Measurements from ENCODE around the gene WDR20. TPM values are rescaled to one million over a fixed set of nuclear protein-coding genes. Genes with fewer than 3 reads are reported as not detected.

Gene WDR20
- total RNA-seq, 4 donors from 2014 or later, result 16.0 to 21.9 (median 19.1) TPM

GRCh38 chr14:102256716-102257115 lies 117.0 kb downstream of the WDR20 start:
- Histone ChIP-seq H3K4me3 (no peak overlapping the region), H3K27ac (no peak overlapping the region), H3K27me3 (no peaks in the 10 kb centered on the region), H3K4me1 (peaks cover 0 to 12% (median 0%) of the 10 kb centered on the region in 3 donors), H3K9me3 (no peaks in the 10 kb centered on the region), H3K36me3 (no peaks in the 10 kb centered on the region)
- 35 to 66% methylated on average over 9 of the region's 9 CpGs for WGBS, 2 donors
- intact Hi-C loops (cut with DNase I), result no loop called here
- no peak for TF ChIP-seq POLR2A (IDR thresholded peaks at IDR 0.05)
- TF ChIP-seq, protein P1, sequence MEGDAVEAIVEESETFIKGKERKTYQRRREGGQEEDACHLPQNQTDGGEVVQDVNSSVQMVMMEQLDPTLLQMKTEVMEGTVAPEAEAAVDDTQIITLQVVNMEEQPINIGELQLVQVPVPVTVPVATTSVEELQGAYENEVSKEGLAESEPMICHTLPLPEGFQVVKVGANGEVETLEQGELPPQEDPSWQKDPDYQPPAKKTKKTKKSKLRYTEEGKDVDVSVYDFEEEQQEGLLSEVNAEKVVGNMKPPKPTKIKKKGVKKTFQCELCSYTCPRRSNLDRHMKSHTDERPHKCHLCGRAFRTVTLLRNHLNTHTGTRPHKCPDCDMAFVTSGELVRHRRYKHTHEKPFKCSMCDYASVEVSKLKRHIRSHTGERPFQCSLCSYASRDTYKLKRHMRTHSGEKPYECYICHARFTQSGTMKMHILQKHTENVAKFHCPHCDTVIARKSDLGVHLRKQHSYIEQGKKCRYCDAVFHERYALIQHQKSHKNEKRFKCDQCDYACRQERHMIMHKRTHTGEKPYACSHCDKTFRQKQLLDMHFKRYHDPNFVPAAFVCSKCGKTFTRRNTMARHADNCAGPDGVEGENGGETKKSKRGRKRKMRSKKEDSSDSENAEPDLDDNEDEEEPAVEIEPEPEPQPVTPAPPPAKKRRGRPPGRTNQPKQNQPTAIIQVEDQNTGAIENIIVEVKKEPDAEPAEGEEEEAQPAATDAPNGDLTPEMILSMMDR (IDR thresholded peaks at IDR 0.05), result no peak
- no peak for DNase-seq

GRCh38 chr14:102258136-102258535 lies 118.4 kb downstream of the WDR20 start:
- TF ChIP-seq POLR2A (IDR thresholded peaks at IDR 0.05), result no peak
- TF ChIP-seq, protein P1 (IDR thresholded peaks at IDR 0.05), result no peak
- no peaks in the 10 kb centered on the region for H3K27me3 ChIP-seq
- no peaks in the 10 kb centered on the region for H3K36me3 ChIP-seq
- peaks cover 0 to 23% (median 3%) of the 10 kb centered on the region in 3 donors for H3K4me1 ChIP-seq
- H3K27ac ChIP-seq, result no peak overlapping the region
- H3K4me3 ChIP-seq, result no peak overlapping the region
- H3K9me3 ChIP-seq, result no peaks in the 10 kb centered on the region
- intact Hi-C loops (cut with DNase I), result no loop called here
- 90 to 92% methylated on average over 6 of the region's 6 CpGs for WGBS, 2 donors
- no peak for DNase-seq

Other genes with a start within 250 kb of the WDR20 start
- 100 to 1,000 TPM; 261 to 376 (median 317) TPM for gene DYNC1H1, start 175.3 kb upstream of the WDR20 start, total RNA-seq
- gene HSP90AA1, start 52.9 kb upstream of the WDR20 start, total RNA-seq, result 100 to 1,000 TPM; 224 to 950 (median 420) TPM
- gene MOK, start 165.3 kb downstream of the WDR20 start, total RNA-seq, result 1 to 10 TPM; 6.2 to 8.3 (median 6.4) TPM
- 1 to 10 TPM; 4.7 to 7.2 (median 6.1) TPM for gene ZNF839, start 179.8 kb downstream of the WDR20 start, total RNA-seq
- 10 to 100 TPM; 23.2 to 42.4 (median 38.0) TPM for gene CINP, start 223.0 kb downstream of the WDR20 start, total RNA-seq
- 10 to 100 TPM in 3 of 4 donors, 1 to 10 TPM in 1; 5.4 to 18.1 (median 12.9) TPM for gene TECPR2, start 223.0 kb downstream of the WDR20 start, total RNA-seq

All from esophagus squamous epithelium (tissue), 5 donors.